ENCODE results near the gene CDH13.

DNA sequence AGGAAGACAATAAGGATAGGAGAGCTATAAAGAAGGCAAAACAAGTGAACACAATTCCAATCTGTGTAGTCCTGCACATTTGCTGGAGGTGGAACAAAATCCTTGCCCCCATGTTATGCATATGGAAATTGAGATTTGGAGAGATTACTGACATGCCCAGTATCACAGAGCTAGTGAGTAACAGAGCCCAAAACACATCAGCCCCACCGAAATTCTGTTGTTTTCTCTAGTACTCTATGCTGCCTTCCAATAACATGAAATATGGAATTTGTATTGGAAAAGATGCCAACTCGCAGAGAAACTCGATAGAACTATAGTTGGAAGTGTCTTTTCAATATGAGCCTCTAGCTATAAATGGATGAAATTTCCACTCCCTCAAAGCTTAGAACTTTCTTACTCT is 456.6 kb downstream of the CDH13 start:
- TF ChIP-seq, protein P1, sequence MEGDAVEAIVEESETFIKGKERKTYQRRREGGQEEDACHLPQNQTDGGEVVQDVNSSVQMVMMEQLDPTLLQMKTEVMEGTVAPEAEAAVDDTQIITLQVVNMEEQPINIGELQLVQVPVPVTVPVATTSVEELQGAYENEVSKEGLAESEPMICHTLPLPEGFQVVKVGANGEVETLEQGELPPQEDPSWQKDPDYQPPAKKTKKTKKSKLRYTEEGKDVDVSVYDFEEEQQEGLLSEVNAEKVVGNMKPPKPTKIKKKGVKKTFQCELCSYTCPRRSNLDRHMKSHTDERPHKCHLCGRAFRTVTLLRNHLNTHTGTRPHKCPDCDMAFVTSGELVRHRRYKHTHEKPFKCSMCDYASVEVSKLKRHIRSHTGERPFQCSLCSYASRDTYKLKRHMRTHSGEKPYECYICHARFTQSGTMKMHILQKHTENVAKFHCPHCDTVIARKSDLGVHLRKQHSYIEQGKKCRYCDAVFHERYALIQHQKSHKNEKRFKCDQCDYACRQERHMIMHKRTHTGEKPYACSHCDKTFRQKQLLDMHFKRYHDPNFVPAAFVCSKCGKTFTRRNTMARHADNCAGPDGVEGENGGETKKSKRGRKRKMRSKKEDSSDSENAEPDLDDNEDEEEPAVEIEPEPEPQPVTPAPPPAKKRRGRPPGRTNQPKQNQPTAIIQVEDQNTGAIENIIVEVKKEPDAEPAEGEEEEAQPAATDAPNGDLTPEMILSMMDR (IDR thresholded peaks at IDR 0.05): no peak
- no peak for TF ChIP-seq EP300 (IDR thresholded peaks at IDR 0.05)
- TF ChIP-seq POLR2A (IDR thresholded peaks at IDR 0.05): no peak
